C4-2B (cell line): ENCODE results near the gene MON1A.

Source experiments
- ZFX ChIP-seq: fragments of 450-650 bp; IDR thresholded peaks from 2 replicates; pipeline ENCODE4 v1.6.1; 2017
- TF ChIP-seq, protein P1 (sequence below): fragments of 450-650 bp; conservative IDR thresholded peaks from 2 replicates; pipeline ENCODE4 v1.5.1; 2017; ENCODE audit warnings: mild to moderate bottlenecking

GRCh38 chr3:49896345-49896744 is 33.3 kb downstream of the MON1A start:
- TF ChIP-seq, protein P1, sequence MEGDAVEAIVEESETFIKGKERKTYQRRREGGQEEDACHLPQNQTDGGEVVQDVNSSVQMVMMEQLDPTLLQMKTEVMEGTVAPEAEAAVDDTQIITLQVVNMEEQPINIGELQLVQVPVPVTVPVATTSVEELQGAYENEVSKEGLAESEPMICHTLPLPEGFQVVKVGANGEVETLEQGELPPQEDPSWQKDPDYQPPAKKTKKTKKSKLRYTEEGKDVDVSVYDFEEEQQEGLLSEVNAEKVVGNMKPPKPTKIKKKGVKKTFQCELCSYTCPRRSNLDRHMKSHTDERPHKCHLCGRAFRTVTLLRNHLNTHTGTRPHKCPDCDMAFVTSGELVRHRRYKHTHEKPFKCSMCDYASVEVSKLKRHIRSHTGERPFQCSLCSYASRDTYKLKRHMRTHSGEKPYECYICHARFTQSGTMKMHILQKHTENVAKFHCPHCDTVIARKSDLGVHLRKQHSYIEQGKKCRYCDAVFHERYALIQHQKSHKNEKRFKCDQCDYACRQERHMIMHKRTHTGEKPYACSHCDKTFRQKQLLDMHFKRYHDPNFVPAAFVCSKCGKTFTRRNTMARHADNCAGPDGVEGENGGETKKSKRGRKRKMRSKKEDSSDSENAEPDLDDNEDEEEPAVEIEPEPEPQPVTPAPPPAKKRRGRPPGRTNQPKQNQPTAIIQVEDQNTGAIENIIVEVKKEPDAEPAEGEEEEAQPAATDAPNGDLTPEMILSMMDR: no peak
- no peak for TF ChIP-seq ZFX
